AG04450 (cell line): ENCODE data around the gene ARHGEF12. TPM values are rescaled to one million over a fixed set of nuclear protein-coding genes. Genes with fewer than 3 reads are reported as not detected.

ENCODE experiments used
- CTCF ChIA-PET: fragments of 300-600, 350-600 bp; formaldehyde crosslinking; extraction: SDS; loops from one replicate; lab custom pipeline; 2022; ENCODE audit warnings: antibody characterized with exemption, inconsistent platforms; lab: Charles Lee
- POLR2A ChIA-PET: fragments of 350-600 bp; formaldehyde crosslinking; extraction: SDS; loops from one replicate; lab custom pipeline; 2021; ENCODE audit warnings: antibody characterized with exemption, inconsistent platforms; lab: Yijun Ruan, JAX
- DNase-seq: peaks from one replicate; pipeline ENCODE4 v3.0.0-alpha.2; 2011; ENCODE audit warnings: low read depth, low spot score
- H3K27ac ChIP-seq: one replicate; pipeline ENCODE4 v1.5.1; 2012; ENCODE audit warnings: low read depth, low read length, control low read depth
- H3K27me3 ChIP-seq: one replicate; pipeline ENCODE4 v1.6.0; 2012; ENCODE audit warnings: low read length; ENCODE audit not compliant: control insufficient read depth, insufficient read depth
- H3K4me3 ChIP-seq: 2 replicates; pipeline ENCODE4 v1.5.1; 2011; ENCODE audit warnings: mild to moderate bottlenecking, low read depth, low read length, control low read depth
- H3K9me3 ChIP-seq: 2 replicates; pipeline ENCODE4 v1.5.1; 2012; ENCODE audit warnings: low read length; ENCODE audit not compliant: control insufficient read depth, insufficient read depth
- CTCF ChIP-seq: IDR thresholded peaks from 2 replicates; pipeline ENCODE4 v1.5.1; 2011; ENCODE audit warnings: low read depth, low read length, control low read depth, inconsistent platforms
- polyA plus RNA-seq: library from polyadenylated mRNA; depleted of rRNA; stranded (reverse); fragments of >200 nt; gene quantifications from 2 replicates; pipeline ENCODE4 v1.2.3, GENCODE V29; 2011

Gene ARHGEF12
- polyA plus RNA-seq, 1 experiment, result 64.8 TPM

- no peak overlapping the region for H3K27ac ChIP-seq
- POLR2A ChIA-PET, result interaction anchor here (1.7 kb wide), 1 partner anchor 199 kb away, joined by 4 read pairs; no protein-coding TSS in a partner anchor
- no peaks in the 10 kb centered on the region for H3K9me3 ChIP-seq
- CTCF ChIA-PET, result interaction anchor here (0.6 to 8.3 kb wide), 13 partner anchors 11 to 683 kb away, joined by 3 to 121 read pairs (median 5); no protein-coding TSS in a partner anchor
- no peak for TF ChIP-seq CTCF
- peak overlapping the region; percentile 56 for H3K4me3 ChIP-seq
- H3K27me3 ChIP-seq, result peaks cover 6% of the 10 kb centered on the region
- no peak for DNase-seq
Observed at GRCh38 chr11:120511820-120512738, 175.9 kb downstream of the ARHGEF12 start.

GRCh38 chr11:120512739-120513435, 176.7 kb downstream of the ARHGEF12 start:
- CTCF ChIA-PET, result interaction anchor here (0.6 to 8.3 kb wide), 3 partner anchors 173 to 453 kb away, joined by 3 to 121 read pairs (median 3); no protein-coding TSS in a partner anchor
- no peak overlapping the region for H3K27ac ChIP-seq
- no peak for DNase-seq
- 0 out of 2 replicates have a peak, but pooled peaks have one; percentile 15 for TF ChIP-seq CTCF
- no peak overlapping the region for H3K4me3 ChIP-seq
- no peaks in the 10 kb centered on the region for H3K9me3 ChIP-seq
- POLR2A ChIA-PET, result no interaction called here
- H3K27me3 ChIP-seq, result peaks cover 6% of the 10 kb centered on the region

GRCh38 chr11:120513436-120514315, 177.5 kb downstream of the ARHGEF12 start:
- H3K4me3 ChIP-seq, result no peak overlapping the region
- CTCF ChIA-PET, result interaction anchor here (0.6 to 8.3 kb wide), 3 partner anchors 172 to 681 kb away, joined by 3 to 121 read pairs (median 3); no protein-coding TSS in a partner anchor
- TF ChIP-seq CTCF, result no peak
- H3K9me3 ChIP-seq, result no peaks in the 10 kb centered on the region
- no peak overlapping the region for H3K27ac ChIP-seq
- H3K27me3 ChIP-seq, result peaks cover 6% of the 10 kb centered on the region
- DNase-seq, result no peak
- POLR2A ChIA-PET, result no interaction called here

- Histone ChIP-seq H3K4me3 (no peak overlapping the region), H3K27ac (no peak overlapping the region), H3K27me3 (peaks cover under 1% of the 10 kb centered on the region), H3K9me3 (no peaks in the 10 kb centered on the region)
- ChIA-PET POLR2A (no interaction called here), CTCF (interaction anchor here (0.6 to 8.3 kb wide), 2 partner anchors 171 to 680 kb away, joined by 3 to 121 read pairs; no protein-coding TSS in a partner anchor)
- TF ChIP-seq CTCF, result no peak
- DNase-seq, result no peak
Observed at GRCh38 chr11:120514541-120515121, 178.4 kb downstream of the ARHGEF12 start.
